Central memory CD4-positive, alpha-beta T cell (primary cell): ENCODE measurements around the gene GPR156.
"Not testable (repeated sequence)": the region's sequence is repeated elsewhere in the genome, so short reads cannot be mapped to it uniquely, and the experiment has no call there.

ENCODE experiments used
- DNase-seq: peaks from one replicate; pipeline ENCODE4 v3.0.0; 2022

GPR156 gene

GRCh38 chr3:120272286-120272685 lies 12.7 kb downstream of the GPR156 start:
- no peak for DNase-seq

GRCh38 chr3:120265989-120266388 lies 19.0 kb downstream of the GPR156 start:
- no peak for DNase-seq

GRCh38 chr3:120264963-120265362 lies 20.1 kb downstream of the GPR156 start:
- DNase-seq, result no peak

- DNase-seq, result no peak
Measured at GRCh38 chr3:120263792-120264191, 21.2 kb downstream of the GPR156 start.

- no peak for DNase-seq
Measured at GRCh38 chr3:120258009-120258408, 27.0 kb downstream of the GPR156 start.

- DNase-seq, result no peak
Measured at GRCh38 chr3:120245386-120245785, 39.6 kb downstream of the GPR156 start.

- DNase-seq, result no peak
Measured at GRCh38 chr3:120244834-120245225, 40.2 kb downstream of the GPR156 start.

GRCh38 chr3:120239644-120240043 lies 45.4 kb downstream of the GPR156 start:
- DNase-seq, result no peak

GRCh38 chr3:120227710-120228347 lies 57.2 kb downstream of the GPR156 start:
- DNase-seq, result no peak

- DNase-seq, result no peak
Measured at GRCh38 chr3:120224237-120224636, 60.8 kb downstream of the GPR156 start.

- no peak for DNase-seq
Measured at GRCh38 chr3:120218981-120219380, 66.0 kb downstream of the GPR156 start.

- DNase-seq, result not testable (repeated sequence)
Measured at GRCh38 chr3:120216633-120217032, 68.4 kb downstream of the GPR156 start.

- no peak for DNase-seq
Measured at GRCh38 chr3:120214176-120214575, 70.8 kb downstream of the GPR156 start.

GRCh38 chr3:120212505-120212904 lies 72.5 kb downstream of the GPR156 start:
- no peak for DNase-seq

GRCh38 chr3:120209425-120209824 lies 75.6 kb downstream of the GPR156 start:
- DNase-seq, result no peak

- DNase-seq, result no peak
Measured at GRCh38 chr3:120204338-120204737, 80.7 kb downstream of the GPR156 start.

- no peak for DNase-seq
Measured at GRCh38 chr3:120203621-120204020, 81.4 kb downstream of the GPR156 start.

GRCh38 chr3:120203016-120203415 lies 82.0 kb downstream of the GPR156 start:
- no peak for DNase-seq

GRCh38 chr3:120202363-120202762 lies 82.7 kb downstream of the GPR156 start:
- no peak for DNase-seq

- DNase-seq, result no peak
Measured at GRCh38 chr3:120200493-120201235, 84.4 kb downstream of the GPR156 start.

- no peak for DNase-seq
Measured at GRCh38 chr3:120198305-120198878, 86.6 kb downstream of the GPR156 start.

- DNase-seq, result no peak
Measured at GRCh38 chr3:120196812-120197211, 88.2 kb downstream of the GPR156 start.

GRCh38 chr3:120196333-120196732 lies 88.7 kb downstream of the GPR156 start:
- no peak for DNase-seq

- no peak for DNase-seq
Measured at GRCh38 chr3:120193554-120193953, 91.5 kb downstream of the GPR156 start.
